Ascending aorta (tissue), 2 donors: ENCODE results near the gene ABCA8. TPM values are rescaled to one million over a fixed set of nuclear protein-coding genes. Genes with fewer than 3 reads are reported as not detected.

Experiments used
- DNase-seq, 2 donors: peaks; one replicate each; pipeline ENCODE4 v3.0.0-alpha.2; 2019; ENCODE audit warnings: low spot score in 2 of 2
- H3K27ac ChIP-seq, 2 donors: fragments of 200-600 bp; sonication (generic); one replicate each; pipeline ENCODE4 v1.5.1; 2016 to 2017; ENCODE audit warnings: mild to moderate bottlenecking in 1 of 2
- H3K27me3 ChIP-seq: fragments of 200-600 bp; sonication (generic); one replicate; pipeline ENCODE4 v1.5.1; 2017
- H3K36me3 ChIP-seq, 2 donors: fragments of 200-600 bp; sonication (generic); one replicate each; pipeline ENCODE4 v1.5.1; 2016
- H3K4me1 ChIP-seq, 2 donors: fragments of 200-600 bp; sonication (generic); one replicate each; pipeline ENCODE4 v1.5.1; 2016 to 2017; ENCODE audit warnings: mild to moderate bottlenecking in 1 of 2
- H3K4me3 ChIP-seq, 2 donors: fragments of 200-600 bp; sonication (generic); one replicate each; pipeline ENCODE4 v1.5.1; 2016 to 2017; ENCODE audit warnings: mild to moderate bottlenecking in 1 of 2
- H3K9me3 ChIP-seq, 2 donors: fragments of 200-600 bp; sonication (generic); one replicate each; pipeline ENCODE4 v1.5.1; 2016
- CTCF ChIP-seq, 3 experiments: fragments of 200-600 bp in 2 of 3; fragments of 450-650 bp in 1 of 3; sonication (generic) in 2 of 3; IDR thresholded peaks; one replicate each; pipeline ENCODE4 v1.5.1; 2016 to 2019; ENCODE audit warnings: antibody characterized with exemption in 3 of 3, mild to moderate bottlenecking in 1 of 3, moderate library complexity in 1 of 3
- intact Hi-C: fragments of 100-400 bp; cut with DNase I; formaldehyde crosslinking; loops from one replicate; pipeline ENCODE4 v1.15.1; 2023
- total RNA-seq: library from RNA; depleted of rRNA; stranded (reverse); fragments of >200 nt; gene quantifications from one replicate; pipeline ENCODE4 v1.1.0, GENCODE V29; 2016

Gene ABCA8
- total RNA-seq, 1 donor from 2014 or later, result 69.6 TPM

- peaks cover 0 to 6% of the 10 kb centered on the region in 2 donors for H3K9me3 ChIP-seq
- no peak overlapping the region for H3K4me3 ChIP-seq
- no peak for TF ChIP-seq CTCF (IDR thresholded peaks at IDR 0.05)
- intact Hi-C loops, result no loop called here
- H3K27ac ChIP-seq, result no peak overlapping the region
- no peaks in the 10 kb centered on the region for H3K27me3 ChIP-seq
- H3K36me3 ChIP-seq, result no peaks in the 10 kb centered on the region
- DNase-seq, result no peak
- H3K4me1 ChIP-seq, result no peaks in the 10 kb centered on the region
Measured at GRCh38 chr17:68861602-68862001, 93.6 kb downstream of the ABCA8 start.

- Histone ChIP-seq H3K27ac (no peak overlapping the region), H3K36me3 (no peaks in the 10 kb centered on the region), H3K4me3 (no peak overlapping the region), H3K9me3 (peaks cover 0 to 6% of the 10 kb centered on the region in 2 donors), H3K27me3 (no peaks in the 10 kb centered on the region), H3K4me1 (no peaks in the 10 kb centered on the region)
- intact Hi-C loops, result no loop called here
- DNase-seq, result no peak
- TF ChIP-seq CTCF (IDR thresholded peaks at IDR 0.05), result no peak
Measured at GRCh38 chr17:68860941-68861340, 94.3 kb downstream of the ABCA8 start.

GRCh38 chr17:68854452-68854851 is 100.7 kb downstream of the ABCA8 start:
- no peaks in the 10 kb centered on the region for H3K27me3 ChIP-seq
- no peak for TF ChIP-seq CTCF (IDR thresholded peaks at IDR 0.05)
- peaks cover 0 to 6% of the 10 kb centered on the region in 2 donors for H3K9me3 ChIP-seq
- no peak for DNase-seq
- no peak overlapping the region for H3K27ac ChIP-seq
- H3K36me3 ChIP-seq, result no peaks in the 10 kb centered on the region
- intact Hi-C loops, result no loop called here
- H3K4me3 ChIP-seq, result no peak overlapping the region
- H3K4me1 ChIP-seq, result no peaks in the 10 kb centered on the region

- TF ChIP-seq CTCF (IDR thresholded peaks at IDR 0.05), result no peak
- no peak overlapping the region for H3K27ac ChIP-seq
- peaks cover 0 to under 1% of the 10 kb centered on the region in 2 donors for H3K9me3 ChIP-seq
- H3K4me3 ChIP-seq, result no peak overlapping the region
- no peak for DNase-seq
- no peaks in the 10 kb centered on the region for H3K4me1 ChIP-seq
- H3K36me3 ChIP-seq, result no peaks in the 10 kb centered on the region
- intact Hi-C loops, result no loop called here
- no peaks in the 10 kb centered on the region for H3K27me3 ChIP-seq
Measured at GRCh38 chr17:68853439-68853838, 101.8 kb downstream of the ABCA8 start.

GRCh38 chr17:68853036-68853435 is 102.2 kb downstream of the ABCA8 start:
- intact Hi-C loops, result no loop called here

More at GRCh38 chr17:68853036-68853435, 102.2 kb downstream of the ABCA8 start:
- no peaks in the 10 kb centered on the region for H3K9me3 ChIP-seq
- no peak for TF ChIP-seq CTCF (IDR thresholded peaks at IDR 0.05)
- H3K27ac ChIP-seq, result no peak overlapping the region
- no peak overlapping the region for H3K4me3 ChIP-seq
- no peaks in the 10 kb centered on the region for H3K4me1 ChIP-seq
- DNase-seq, result no peak
- H3K27me3 ChIP-seq, result no peaks in the 10 kb centered on the region
- no peaks in the 10 kb centered on the region for H3K36me3 ChIP-seq
